NB4 (cell line): ENCODE measurements around the gene ASPHD1.

Experiments
- DNase-seq: peaks from one replicate; pipeline ENCODE4 v3.0.0; 2010; ENCODE audit warnings: low read depth
- H3K4me3 ChIP-seq: one replicate; pipeline ENCODE4 v1.5.1; 2011; ENCODE audit warnings: mild to moderate bottlenecking, low read depth, low read length, moderate library complexity
- CTCF ChIP-seq: IDR thresholded peaks from one replicate; pipeline ENCODE4 v1.5.1; 2012; ENCODE audit warnings: low read depth, low read length
- MAX ChIP-seq: IDR thresholded peaks from 2 replicates; pipeline ENCODE4 v1.6.1; 2011; ENCODE audit warnings: low read depth, low read length
- MYC ChIP-seq: IDR thresholded peaks from 2 replicates; pipeline ENCODE4 v1.6.1; 2011; ENCODE audit warnings: low read depth, low read length
- POLR2A ChIP-seq: IDR thresholded peaks from 2 replicates; pipeline ENCODE4 v1.6.1; 2011; ENCODE audit warnings: mild to moderate bottlenecking; ENCODE audit not compliant: insufficient read length; ENCODE audit errors: extremely low read depth

Gene ASPHD1

GRCh38 chr16:29858149-29858849 is 42.0 kb upstream of the ASPHD1 start:
- H3K4me3 ChIP-seq: no peak overlapping the region
- no peak for TF ChIP-seq POLR2A
- no peak for TF ChIP-seq CTCF
- TF ChIP-seq MAX: no peak
- no peak for TF ChIP-seq MYC
- DNase-seq: no peak

GRCh38 chr16:29858974-29859373 is 41.3 kb upstream of the ASPHD1 start:
- DNase-seq: no peak
- H3K4me3 ChIP-seq: no peak overlapping the region
- TF ChIP-seq MYC (no peak), CTCF (no peak), POLR2A (no peak), MAX (no peak)

DNA sequence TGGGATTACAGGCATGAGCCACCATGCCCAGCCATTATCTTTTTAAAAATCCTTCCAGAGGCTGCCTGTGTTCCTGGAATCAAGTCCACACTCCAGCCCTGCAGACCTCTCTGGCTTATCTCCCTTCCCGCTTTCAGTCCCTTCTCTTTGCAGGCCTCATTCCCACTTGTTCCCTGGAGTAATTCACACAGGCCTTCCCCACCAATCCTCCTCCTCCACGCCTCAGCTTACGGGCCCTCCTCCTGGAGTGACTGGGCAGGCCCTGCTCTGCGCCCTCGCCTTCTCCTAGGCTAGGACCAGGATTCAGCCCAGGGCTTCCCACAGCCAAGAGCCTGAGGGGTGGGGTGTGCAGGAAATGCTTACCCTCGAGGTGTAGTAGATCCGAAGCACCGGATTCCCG is 40.1 kb upstream of the ASPHD1 start:
- H3K4me3 ChIP-seq: no peak overlapping the region
- TF ChIP-seq MYC: no peak
- no peak for TF ChIP-seq POLR2A
- no peak for TF ChIP-seq MAX
- TF ChIP-seq CTCF: no peak
- no peak for DNase-seq

- TF ChIP-seq CTCF (no peak), POLR2A (no peak), MYC (no peak), MAX (no peak)
- no peak for DNase-seq
- H3K4me3 ChIP-seq: peak overlapping the region; percentile 77
These were observed 37.9 kb upstream of the ASPHD1 start for GRCh38 chr16:29862383-29862883.

DNA sequence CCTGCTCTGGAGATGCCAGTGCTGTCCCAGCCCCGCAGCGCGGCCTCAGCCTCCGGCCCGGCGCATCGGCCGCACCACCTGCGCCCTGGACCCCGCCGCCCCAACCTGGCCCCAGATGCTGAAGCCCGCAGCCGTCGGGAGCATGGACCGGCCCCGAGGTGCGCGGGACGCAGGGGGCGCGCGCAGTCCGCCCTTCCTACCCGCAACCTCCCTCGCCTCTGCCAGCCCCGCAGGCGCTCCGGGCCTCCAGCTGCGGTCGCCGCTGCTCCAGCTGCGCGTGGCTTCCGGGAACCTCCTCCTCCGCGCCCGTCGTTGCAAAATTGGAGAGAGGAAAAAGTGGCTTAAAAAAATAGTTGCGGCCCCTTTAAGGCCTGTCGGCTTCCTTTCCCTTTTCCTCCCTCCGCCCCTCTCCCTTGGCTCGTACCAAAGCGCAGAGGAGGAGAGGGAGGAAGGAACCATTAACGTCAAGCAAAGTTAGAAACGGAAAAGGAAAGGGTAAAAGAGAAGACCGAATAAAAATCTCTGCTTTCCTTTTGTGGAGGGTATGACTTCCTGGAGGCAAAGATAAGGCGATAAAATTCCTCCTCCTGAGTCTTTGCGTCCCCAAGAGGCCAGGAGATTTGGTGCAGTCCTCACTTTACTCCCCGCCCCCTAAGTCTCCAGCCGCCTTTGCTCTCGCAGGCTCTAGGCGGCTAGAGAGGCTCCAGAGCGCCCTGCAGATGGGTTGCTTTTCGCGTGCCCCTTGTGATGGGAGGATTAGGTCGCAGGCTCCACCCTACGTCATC is 37.2 kb upstream of the ASPHD1 start, which contains the start of gene CDIPT:
Gene CDIPT (minus strand): TSS at position 343 of the 785 bp plus-strand sequence. CDS start 369 bp downstream, outside the sequence.
- peak within 1 kb of the TSS; percentile 77 for H3K4me3 ChIP-seq
- TF ChIP-seq MAX (peak; percentile 62), CTCF (peak; percentile 58), POLR2A (peak; percentile 30), MYC (peak; percentile 77)
- DNase-seq: peak; percentile 97
